Embryonic facial prominence (tissue), 1 donor: Measurements from ENCODE around the gene COX6B2.

Source experiments
- DNase-seq: peaks from one replicate; pipeline ENCODE4 v3.0.0-alpha.2; 2016; ENCODE audit errors: extremely low spot score

COX6B2 gene

DNA sequence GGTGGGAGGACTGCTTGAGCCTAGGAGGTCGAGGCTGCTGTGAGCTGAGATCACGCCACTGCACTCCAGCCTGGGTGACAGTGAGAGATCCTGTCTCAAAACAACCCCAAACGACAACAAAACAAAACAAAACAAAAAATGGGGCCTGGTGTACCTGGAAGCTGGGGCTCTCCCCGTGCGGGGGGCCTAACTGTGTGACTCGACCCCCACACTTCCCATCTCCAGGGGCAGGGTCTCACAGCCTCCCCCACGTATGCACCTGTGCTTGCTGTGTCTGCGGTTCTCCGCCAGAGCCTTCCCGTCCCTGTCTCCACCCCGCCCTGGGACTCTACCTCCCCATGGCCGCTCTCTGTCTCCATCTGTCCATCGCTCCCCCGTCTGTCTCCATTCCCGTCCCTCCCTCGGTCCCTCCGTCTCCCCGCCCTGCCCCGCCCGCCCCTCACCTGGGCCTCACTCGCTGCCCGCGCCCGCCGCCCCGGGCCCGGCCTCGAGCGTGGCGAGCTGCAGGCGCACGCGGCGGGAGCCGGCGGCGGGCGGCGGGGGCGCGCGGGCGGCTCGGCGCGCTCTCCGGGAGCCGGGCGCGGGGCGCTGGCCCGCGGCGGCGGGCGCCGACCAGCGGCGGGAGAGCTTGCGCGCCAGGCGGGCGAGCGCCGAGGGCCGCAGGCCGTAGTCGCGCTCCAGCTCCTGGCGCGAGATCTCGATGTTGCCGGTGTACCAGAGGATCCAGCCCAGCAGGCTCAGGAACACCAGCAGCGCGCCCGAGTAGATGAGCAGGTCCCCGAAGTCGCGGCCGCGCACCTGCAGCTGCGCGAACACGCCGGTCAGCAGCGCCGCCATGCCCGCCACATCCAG, 29.0 kb upstream of the COX6B2 start:
- DNase-seq: no peak

DNA sequence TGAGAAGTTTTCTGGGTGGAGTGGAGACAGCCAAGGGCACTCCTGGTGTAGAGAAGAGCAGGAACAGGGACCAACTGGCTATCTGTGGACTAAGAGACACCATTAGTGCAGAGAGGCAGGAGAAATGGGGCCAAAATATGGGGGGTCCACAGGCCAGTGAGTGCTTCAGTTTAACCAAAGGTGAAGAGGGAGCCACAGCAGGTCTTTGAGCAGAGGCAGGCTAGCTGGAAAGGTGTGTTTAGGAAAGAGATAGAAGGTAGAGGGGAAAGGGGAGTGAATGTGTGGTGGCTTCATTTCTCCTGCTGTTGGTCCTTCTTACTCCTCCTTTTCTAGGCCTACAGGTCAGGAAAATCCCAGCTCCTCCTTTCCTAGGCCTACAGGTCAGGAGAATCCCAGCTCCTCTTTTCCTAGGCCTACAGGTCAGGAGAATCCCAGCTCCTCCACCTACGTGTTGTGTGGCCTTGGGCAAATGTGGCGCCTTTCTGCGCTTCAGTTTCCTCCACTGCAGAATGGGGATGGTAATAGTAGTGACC, 28.1 kb upstream of the COX6B2 start:
- no peak for DNase-seq

DNA sequence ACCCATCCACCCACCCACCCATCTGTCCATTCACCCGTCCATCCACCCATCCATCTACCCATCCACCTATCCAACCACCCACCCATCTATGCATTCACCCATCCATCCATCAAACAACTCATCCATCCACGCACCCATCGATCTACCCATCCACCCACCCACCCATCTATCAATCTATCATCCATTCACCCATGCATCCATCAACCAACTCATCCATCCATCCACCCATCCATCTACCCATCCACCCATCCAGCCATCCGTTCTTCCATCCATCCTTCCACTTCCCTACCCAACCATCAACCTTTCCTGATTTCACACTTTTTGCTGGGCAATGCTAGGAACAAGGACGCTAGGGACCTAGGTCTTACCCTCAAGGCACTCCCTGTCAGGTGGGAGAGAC, 27.5 kb upstream of the COX6B2 start:
- no peak for DNase-seq

DNA sequence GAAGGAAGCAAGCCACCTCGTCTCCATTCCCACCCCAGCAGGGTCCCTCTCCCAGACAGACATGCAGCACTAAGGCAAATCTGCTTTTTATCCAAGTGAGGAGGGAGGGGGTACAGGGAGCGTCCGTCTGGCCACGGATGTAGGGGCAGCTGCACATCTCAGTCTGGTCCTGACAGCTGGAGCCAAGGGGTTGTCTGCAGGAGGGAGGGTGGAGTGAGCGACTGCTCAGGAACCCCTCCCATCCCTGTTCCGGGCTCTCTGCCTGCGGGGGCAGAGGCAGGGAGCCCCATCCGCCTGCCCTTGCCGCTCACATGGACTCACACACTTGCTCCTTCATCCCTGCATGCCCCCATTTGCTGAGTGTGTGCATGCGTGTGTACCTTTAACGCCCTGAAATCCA, 24.7 kb upstream of the COX6B2 start:
- no peak for DNase-seq

DNA sequence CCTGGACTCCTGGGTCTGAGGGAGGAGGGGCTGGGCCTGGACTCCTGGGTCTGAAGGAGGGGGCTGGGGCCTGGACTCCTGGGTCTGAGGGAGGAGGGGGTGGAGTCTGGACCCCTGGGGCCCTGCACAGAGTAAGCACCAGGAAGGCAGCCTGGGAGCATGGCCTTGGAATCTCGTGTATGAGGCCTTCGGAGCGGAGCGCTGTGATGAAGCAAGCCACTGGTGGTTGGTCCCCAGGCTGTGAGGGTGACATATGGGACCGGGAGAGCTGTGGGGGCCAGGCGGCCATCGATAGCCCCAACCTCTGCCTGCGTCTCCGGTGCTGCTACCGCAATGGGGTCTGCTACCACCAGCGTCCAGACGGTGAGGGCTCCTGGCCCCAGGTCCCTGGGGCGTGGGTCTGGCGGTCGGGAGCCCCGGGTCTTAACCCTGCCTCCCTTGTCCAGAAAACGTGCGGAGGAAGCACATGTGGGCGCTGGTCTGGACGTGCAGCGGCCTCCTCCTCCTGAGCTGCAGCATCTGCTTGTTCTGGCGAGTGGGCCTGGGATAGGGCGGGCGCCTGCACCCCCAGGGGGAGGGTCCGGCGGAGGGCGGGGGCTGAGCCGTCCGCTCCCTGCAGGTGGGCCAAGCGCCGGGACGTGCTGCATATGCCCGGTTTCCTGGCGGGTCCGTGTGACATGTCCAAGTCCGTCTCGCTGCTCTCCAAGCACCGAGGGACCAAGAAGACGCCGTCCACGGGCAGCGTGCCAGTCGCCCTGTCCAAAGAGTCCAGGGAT, 23.0 kb upstream of the COX6B2 start:
- no peak for DNase-seq

DNA sequence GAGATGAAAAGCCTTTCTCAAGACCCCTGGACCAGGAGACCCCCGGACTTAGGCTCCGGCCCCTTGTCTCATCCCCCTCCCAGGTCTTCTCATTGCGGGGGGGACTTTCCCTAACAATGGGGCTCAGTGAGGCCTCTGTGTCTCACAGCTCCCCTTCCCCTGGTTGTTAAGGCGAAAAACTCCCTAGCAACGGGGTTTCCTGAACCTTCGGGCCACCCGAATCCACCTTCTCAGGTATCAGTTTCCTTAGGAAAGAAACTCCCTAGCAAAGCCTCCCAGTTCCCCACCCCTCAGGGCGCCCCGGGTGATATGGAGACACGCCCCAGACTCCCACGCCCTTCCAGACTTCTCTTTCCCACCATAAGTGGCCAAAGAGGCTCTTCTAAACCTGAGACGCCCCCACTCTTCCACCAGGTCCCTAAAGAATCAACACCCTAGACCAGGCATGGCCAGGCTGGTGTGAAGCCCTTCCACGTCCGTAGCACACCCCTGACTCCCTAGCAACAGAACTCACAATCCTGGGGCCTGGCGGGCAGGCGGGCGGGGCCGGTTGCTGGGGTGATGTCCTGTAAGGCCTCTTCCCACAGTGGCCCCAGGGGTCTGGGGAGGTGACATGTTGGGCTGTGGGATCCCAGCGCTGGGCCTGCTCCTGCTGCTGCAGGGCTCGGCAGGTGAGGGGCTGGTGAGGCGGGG, 21.9 kb upstream of the COX6B2 start, which contains the start of gene TMEM190:
TMEM190 (plus strand) TSS at position 586 of the 693 bp plus-strand sequence; CDS start at position 614, 28 bp downstream.
- no peak for DNase-seq

DNA sequence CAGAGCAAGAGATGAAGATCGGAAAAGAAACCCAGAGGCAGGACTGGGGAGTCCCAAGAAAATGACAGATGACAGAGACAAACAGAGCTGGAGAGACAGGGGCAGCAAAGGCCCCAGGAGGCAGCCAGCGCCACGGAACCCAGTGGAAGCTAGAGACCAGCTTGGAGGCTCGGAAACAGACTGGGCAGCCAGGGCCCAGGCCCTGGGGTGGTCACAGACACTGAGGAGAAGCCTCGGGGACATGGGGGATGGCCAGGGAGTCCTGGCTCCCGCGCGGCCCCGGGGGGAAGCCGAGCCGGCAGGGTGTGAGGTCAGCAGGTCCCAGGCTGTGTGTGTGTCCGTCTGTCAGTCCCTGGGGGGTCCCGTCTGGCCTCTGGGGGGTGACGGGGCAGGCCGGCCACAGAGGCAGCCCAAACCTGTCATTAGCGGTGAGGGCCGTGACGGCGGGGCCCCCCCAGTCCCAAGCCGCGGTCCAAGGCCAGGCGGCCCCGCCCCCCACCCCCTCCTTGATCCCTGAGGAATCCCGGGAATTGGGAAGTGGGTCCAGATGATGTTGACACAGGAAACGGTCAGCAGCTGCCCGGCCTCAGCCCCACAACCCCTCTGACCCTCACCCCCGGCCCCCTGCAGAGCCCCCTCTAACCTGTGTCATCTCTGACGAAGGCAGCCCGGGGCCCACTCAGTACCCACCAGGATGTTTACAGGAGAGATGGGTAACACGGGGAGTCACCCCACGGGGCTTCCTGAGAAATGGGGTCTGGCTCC, 19.7 kb upstream of the COX6B2 start:
- no peak for DNase-seq

DNA sequence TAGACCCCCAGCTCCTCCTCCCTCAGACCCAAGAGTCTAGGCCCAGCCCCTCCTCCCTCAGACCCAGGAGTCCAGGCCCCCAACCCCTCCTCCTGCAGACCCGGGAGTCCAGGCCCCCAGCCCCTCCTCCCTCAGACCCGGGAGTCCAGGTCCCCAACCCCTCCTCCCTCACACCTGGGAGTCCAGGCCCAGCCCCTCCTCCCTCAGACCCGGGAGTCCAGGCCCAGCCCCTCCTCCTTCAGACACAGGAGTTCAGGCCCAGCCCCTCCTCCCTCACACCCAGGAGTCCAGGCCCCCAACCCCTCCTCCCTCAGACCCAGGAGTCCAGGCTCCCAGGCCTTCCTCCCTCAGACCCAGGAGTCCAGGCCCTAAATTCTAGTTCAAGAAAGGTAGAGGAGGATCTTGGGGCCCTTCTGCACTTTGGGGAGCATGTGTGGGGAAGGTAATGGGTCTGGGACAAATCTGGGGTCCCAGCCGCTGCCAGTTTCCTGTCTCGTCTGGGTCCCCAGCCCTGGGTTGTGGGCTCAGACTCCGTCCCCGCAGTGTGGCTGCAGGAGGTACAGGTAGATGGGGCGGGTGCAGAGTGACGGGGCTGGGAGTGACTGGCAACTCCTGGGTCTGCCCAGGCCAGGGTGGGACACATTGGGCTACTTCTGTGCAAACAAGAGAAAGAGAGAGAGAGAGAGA, 18.9 kb upstream of the COX6B2 start:
- no peak for DNase-seq

DNA sequence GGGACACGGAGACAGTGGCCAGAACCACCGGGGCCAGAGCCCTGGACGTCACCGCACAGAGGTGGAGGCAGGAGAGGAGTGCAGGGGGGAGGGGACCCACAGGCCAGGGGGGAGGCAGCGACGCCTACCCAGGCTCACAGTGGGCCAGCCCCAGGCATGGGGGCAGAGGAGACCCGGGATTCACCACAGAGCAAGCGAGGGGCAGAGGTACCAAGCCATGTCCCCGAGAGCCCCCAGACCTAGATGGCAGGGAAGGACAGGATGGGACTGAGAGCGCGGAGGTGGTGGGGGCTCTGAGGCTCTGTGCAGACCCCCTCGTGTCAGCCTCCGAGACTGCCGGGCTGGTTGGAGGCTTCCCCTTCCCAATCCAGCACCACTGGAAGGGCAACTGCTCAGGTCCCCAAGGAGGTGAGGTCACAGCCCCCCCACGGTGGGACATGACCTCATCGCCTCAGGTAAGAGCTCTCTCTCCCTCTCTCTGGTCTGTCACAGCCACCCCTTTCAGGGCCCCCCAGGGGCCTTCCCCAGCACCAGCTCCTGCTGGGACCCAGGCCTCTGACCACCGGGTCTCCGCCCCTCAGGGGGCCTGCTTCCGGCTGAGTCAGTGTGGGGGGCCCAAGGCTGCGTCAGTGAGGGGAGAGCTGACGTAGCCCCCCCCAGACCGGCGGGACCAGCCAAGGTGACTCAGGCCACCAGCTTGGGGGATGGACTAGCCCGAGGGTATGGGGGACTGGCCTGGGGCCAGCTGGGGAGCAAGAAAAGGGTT, 18.0 kb upstream of the COX6B2 start:
- DNase-seq: no peak

DNA sequence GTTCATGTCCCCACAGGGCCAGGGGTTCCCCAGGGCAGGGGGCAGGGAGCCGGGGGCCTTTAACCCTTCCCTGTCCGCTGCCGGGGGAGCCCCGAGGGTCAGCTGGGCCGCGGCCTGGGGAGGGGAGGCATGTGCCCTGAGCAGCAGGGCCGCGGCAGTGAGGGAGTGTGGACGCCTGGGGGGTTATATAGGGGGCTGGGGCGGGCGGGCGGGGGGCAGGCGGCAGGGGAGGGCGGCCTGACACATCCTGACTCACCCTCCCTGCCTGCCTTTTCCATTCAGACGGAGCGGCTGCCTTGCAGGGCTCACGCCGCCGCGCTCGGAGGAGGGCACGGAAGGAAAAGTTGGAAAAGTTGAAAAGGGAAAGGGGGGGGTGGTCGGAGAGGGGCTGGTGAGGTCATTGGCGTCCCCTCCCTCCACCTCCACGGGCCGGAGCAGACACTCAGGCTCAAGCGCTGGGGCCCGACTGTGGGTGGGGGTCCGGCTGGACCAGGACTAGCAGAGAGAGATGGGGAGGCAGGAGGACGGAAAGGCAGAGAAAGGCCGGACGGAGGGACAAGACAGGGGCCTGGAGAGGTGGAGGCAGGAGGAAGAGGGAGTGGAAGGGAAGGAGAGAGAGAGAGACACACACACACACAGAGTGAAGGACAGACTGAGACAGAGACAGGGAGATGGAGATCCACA, 15.9 kb upstream of the COX6B2 start, which contains the start of gene IL11:
IL11 (minus strand) TSS at position 159 of the 684 bp plus-strand sequence; CDS start at position 6, 153 bp downstream.
- no peak for DNase-seq

DNA sequence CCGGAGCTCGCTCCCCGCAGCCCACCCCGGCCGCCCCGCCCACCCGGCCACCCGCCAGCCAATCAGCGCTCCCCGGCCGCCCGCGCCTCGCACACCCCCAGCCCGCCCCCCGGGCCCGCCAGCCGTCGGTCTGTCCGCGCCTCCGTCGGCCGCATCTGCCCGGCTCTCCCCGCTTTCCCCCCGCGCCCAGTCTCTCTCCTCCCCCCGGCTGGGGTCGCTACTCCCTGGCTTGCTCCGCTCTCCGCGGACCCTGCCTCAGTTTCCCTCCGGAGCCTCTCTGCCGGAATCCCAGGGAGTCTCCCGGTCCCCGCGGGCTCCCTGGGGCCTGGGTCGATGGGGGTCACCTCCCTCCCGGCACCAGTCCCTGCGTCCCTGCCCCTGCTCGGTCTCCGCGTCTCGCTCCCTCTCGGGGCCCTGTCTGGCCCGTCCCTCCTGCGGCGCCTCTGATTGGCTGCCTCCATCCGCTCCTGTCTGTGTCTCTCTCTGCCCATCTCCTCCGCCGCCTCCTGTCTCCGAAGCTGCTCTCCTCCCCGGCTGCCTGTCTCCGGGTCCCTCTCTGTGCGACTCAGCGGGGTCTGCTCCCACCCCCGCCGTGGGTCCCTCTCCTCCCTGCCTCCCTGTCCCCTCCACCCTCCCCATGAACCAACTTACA, 15.3 kb upstream of the COX6B2 start:
- DNase-seq: no peak

DNA sequence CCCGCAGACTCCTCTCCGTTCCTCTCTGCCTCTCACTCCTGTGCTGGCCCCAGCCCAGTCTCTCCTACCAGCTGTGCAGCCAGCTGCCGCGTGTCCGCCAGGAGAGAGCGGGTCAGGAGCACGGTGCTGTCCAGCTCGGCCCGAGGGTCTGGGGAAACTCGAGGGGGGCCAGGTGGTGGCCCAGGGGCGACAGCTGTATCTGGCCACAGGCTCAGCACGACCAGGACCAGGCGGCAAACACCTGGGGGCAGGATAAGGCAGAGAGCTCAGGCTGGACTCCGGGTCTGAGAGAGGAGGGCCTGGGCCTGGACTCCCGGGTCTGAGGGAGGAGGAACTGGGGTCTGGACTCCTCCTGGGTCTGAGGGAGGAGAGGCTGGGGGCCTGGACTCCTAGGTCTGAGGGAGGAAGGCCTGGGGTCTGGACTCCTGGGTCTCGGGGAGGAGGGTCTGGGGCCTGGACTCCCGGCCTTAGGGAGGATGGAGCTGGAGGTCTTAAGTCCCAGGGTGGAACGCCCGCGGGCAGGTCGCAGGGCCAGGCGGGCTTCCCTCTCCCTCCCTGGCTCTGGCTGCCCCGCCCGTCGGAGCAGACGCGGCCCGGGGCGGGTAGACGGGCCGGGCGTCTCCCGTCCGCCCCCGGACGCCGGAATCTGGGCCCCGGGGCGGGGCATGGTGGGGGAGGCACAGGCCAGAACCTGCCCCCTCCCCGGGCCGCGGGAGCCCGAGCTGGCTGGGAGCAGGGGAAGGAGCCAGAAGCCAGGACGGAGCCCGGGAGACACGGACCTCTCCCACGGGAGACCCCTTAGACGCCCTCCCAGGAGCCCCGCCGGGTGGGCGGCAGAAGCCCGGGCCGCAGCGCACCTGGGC, 14.4 kb upstream of the COX6B2 start:
- no peak for DNase-seq

DNA sequence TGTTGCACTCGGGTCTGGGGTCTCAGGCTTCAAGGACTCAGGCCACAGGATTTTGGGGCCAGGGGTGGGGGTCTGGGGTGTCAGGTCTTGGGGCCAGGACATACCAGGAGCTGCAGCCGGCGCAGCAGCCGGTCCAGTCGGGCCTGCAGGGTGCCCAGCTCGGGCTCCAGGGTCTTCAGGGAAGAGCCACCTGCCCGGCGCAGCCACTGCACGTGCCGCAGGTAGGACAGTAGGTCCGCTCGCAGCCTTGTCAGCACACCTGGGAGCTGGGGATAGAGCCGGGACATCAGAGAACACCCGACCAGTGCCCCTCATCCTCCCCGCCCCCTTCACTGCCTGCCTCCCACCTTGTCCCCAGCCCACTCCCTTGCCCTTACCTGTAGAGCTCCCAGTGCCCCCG, 13.6 kb upstream of the COX6B2 start:
- DNase-seq: no peak

DNA sequence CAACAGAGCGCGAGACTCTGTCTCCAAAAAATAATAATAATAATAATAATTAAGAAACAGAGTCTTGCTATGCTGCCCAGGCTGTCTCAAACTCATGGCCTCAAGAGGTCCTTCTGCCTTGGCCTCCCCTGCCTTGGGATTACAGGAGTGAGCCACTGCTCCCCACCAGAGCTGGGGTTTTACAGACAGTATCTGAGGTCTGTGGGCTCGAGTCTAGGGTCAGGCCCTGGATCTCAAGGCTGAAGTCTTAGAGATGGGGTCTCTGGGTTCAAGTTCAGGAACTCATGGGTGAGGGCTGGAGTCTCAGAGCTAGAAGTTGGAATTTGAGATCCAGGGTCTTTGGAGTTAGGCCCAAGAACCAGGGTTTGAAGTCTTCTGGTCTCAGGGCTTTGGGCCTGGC, 12.3 kb upstream of the COX6B2 start:
- no peak for DNase-seq

DNA sequence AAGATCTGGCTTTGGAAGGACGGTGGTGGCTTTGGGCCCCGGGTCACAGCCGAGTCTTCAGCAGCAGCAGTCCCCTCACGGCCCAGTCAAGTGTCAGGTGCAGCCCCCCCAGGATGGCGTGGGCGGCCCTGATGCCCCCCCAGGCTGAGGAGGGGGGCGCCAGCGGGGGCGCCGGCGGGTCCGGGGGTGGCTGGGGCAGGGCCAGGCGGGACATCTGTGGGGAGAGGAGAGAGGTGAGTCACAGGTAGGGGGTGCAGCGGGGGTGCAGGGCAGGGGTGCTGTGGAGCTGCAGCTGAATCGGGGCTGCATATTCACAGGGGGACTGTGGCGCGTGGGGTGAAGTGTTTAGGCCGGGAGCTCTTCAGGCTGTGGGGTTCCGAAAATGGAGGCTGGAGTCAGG, 11.4 kb upstream of the COX6B2 start:
- DNase-seq: no peak

DNA sequence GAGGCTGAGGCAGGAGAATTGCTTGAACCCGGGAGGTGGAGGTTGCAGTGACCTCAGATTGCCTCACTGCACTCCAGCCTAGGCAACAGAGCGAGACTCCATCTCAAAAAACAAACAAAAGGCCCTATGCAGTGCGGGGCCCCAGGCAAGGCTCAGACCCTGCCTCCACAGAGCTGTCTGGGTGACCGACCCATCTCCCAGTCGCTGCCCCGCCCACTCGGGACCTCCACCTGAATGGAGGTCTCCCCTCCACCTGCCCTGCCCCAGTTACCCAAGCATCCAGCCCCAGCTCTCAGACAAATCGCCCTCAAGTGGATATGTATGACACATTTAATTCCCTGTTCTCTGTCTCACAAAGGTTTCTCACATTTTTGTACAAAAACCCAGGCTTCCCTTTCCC, 10.7 kb upstream of the COX6B2 start:
- DNase-seq: no peak

DNA sequence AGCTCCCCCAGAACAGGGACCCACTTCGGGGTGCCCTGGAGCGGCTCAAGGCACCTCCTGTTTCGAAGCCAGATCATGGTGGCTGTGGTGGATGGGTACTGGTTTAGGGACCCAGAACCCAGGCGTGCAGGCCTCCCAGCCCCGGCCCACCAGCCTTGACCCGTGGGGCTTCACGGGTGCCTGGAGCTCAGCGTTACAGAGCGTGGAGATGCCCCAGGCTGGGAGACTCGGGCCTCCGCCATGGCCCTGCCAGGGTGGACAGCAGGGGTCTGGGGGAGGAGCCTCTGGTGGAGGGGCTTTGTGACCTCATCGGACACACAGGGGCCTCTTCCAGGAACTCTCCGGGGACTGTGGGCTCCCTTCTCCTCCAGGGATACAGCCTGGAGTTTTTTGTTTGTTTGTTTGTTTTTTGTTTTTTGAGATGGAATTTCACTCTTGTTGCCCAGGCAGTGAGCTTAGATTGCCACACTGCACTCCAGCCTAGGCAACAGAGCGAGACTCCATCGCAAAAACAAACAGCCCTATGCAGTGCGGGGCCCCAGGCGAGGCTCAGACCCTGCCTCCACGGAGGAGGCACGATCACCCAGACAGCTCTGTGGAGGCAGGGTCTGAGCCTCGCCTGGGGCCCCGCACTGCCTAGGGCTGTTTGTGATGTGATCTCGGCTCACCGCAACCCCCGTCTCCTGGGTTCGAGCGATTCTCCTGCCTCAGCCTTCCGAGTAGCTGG, 8.6 kb upstream of the COX6B2 start, which contains the start of gene GARIN5B:
GARIN5B (minus strand) TSS at position 271 of the 727 bp plus-strand sequence; CDS start at position 77, 194 bp downstream.
- no peak for DNase-seq
